Measurements from ENCODE around the gene DBR1. TPM values are rescaled to one million over a fixed set of nuclear protein-coding genes. Genes with fewer than 3 reads are reported as not detected.

The DBR1 gene
- total and polyA plus RNA-seq, 2 of the 13 experiments (the other 11 are each of a cell fraction or from before 2014, with no cell fraction given) = 6.4 to 16.7 TPM

GRCh38 chr3:138114988-138115971, 59.4 kb downstream of the DBR1 start, which contains the start of gene DZIP1L (continued):
- TF ChIP-seq SIX1 (CRISPR knock-in tag; IDR thresholded peaks at IDR 0.05; ENCODE audit: borderline replicate concordance) (no peak), KDM4B (CRISPR knock-in tag; IDR thresholded peaks at IDR 0.05) (no peak), ELF3 (CRISPR knock-in tag; IDR thresholded peaks at IDR 0.05) (no peak), CHD4 (IDR thresholded peaks at IDR 0.05; ENCODE audit: borderline replicate concordance, low read length) (no peak), DNMT1 (CRISPR knock-in tag; IDR thresholded peaks at IDR 0.05) (no peak), ZKSCAN1 (IDR thresholded peaks at IDR 0.05; ENCODE audit: low read length) (no peak), RNF2 (conservative IDR thresholded peaks at IDR 0.05; ENCODE audit: low read depth) (no peak), PPARG (CRISPR knock-in tag; conservative IDR thresholded peaks at IDR 0.05) (no peak), MAF1 (CRISPR knock-in tag; IDR thresholded peaks at IDR 0.05; ENCODE audit: borderline replicate concordance) (no peak), ETV5 (CRISPR knock-in tag; IDR thresholded peaks at IDR 0.05; ENCODE audit: borderline replicate concordance) (no peak), ZNF792 (CRISPR knock-in tag; IDR thresholded peaks at IDR 0.05) (no peak), POLR2AphosphoS2 (IDR thresholded peaks at IDR 0.05; ENCODE audit: low read depth, low read length) (no peak), MLX (CRISPR knock-in tag; IDR thresholded peaks at IDR 0.05) (no peak), SMARCE1 (IDR thresholded peaks at IDR 0.05; ENCODE audit: borderline replicate concordance) (no peak), PTBP1 (IDR thresholded peaks at IDR 0.05; ENCODE audit: low read depth, low read length, poor library complexity, severe bottlenecking) (no peak), MAZ (IDR thresholded peaks at IDR 0.05; ENCODE audit: borderline replicate concordance, low read depth, low read length) (0 out of 2 replicates have a peak, but pooled peaks have one; percentile 18), MAZ (CRISPR knock-in tag; IDR thresholded peaks at IDR 0.05; ENCODE audit: low read depth) (no peak), ZFP62 (CRISPR knock-in tag; IDR thresholded peaks at IDR 0.05) (no peak), ZNF616 (CRISPR knock-in tag; IDR thresholded peaks at IDR 0.05; ENCODE audit: low read depth) (no peak), ZNF260 (CRISPR knock-in tag; IDR thresholded peaks at IDR 0.05; ENCODE audit: borderline replicate concordance, low read depth) (no peak), HNRNPL (IDR thresholded peaks at IDR 0.05; ENCODE audit: low read depth, low read length) (no peak), ZNF512B (CRISPR knock-in tag; IDR thresholded peaks at IDR 0.05; ENCODE audit: borderline replicate concordance) (no peak), ZMYM3 (CRISPR knock-in tag; IDR thresholded peaks at IDR 0.05) (no peak), HNRNPK (IDR thresholded peaks at IDR 0.05; ENCODE audit: low read depth, low read length, poor library complexity, severe bottlenecking) (no peak), CENPBD1 (CRISPR knock-in tag; IDR thresholded peaks at IDR 0.05; ENCODE audit: borderline replicate concordance, low read depth) (no peak), THYN1 (CRISPR knock-in tag; IDR thresholded peaks at IDR 0.05; ENCODE audit: borderline replicate concordance, low read depth) (no peak), ZNF263 (CRISPR knock-in tag; IDR thresholded peaks at IDR 0.05) (no peak; the same call in 1 of the 2 replicates), CCAR2 (optimal IDR thresholded peaks at IDR 0.05; ENCODE audit: low read depth, low read length) (no peak)
